Ishikawa (cell line): ENCODE results near the gene SLIT3.

ENCODE experiments used
- RAD21 ChIP-seq: IDR thresholded peaks from 2 replicates; pipeline ENCODE4 v1.6.1; 2012; ENCODE audit warnings: low read depth
- REST ChIP-seq: IDR thresholded peaks from 2 replicates; pipeline ENCODE4 v1.6.1; 2012; ENCODE audit warnings: low read depth, mild to moderate bottlenecking
- TAF1 ChIP-seq: IDR thresholded peaks from 2 replicates; pipeline ENCODE4 v1.6.1; 2012; ENCODE audit warnings: low read depth, mild to moderate bottlenecking

- TF ChIP-seq REST (no peak), RAD21 (no peak), TAF1 (no peak)
Measured at GRCh38 chr5:168658394-168658793, 642.5 kb downstream of the SLIT3 start.
